Activated naive CD4-positive, alpha-beta T cell treated with anti-CD3 and anti-CD28 coated beads, Interleukin-2, amount 10 ng/mL, durations not matched to agents 7 days and 5 days (primary cell): Measurements from ENCODE around the gene SLC6A12.

Source experiments
- CTCF ChIA-PET: fragments of 350-600 bp; sonication (Branson Sonifier 250); formaldehyde crosslinking; loops from one replicate; lab custom pipeline; 2021; ENCODE audit warnings: antibody characterized with exemption; lab: Charles Lee
- DNase-seq: peaks from one replicate; pipeline ENCODE4 v3.0.0-alpha.2; 2020
- H3K27ac Mint-ChIP-seq: one replicate; pipeline ENCODE4 v1.8.0; 2021; ENCODE audit warnings: mild to moderate bottlenecking, moderate library complexity, mixed read lengths
- H3K27me3 Mint-ChIP-seq: one replicate; pipeline ENCODE4 v1.8.0; 2021; ENCODE audit warnings: mild to moderate bottlenecking, mixed read lengths
- H3K36me3 Mint-ChIP-seq: one replicate; pipeline ENCODE4 v1.8.0; 2021; ENCODE audit warnings: mixed read lengths
- H3K4me1 Mint-ChIP-seq: one replicate; pipeline ENCODE4 v1.8.0; 2021; ENCODE audit warnings: mixed read lengths
- H3K4me3 Mint-ChIP-seq: one replicate; pipeline ENCODE4 v1.8.0; 2021; ENCODE audit warnings: mild to moderate bottlenecking, moderate library complexity, mixed read lengths
- H3K9me3 Mint-ChIP-seq: one replicate; pipeline ENCODE4 v1.8.0; 2021; ENCODE audit warnings: mixed read lengths

Gene SLC6A12

GRCh38 chr12:204261-204678 lies 9.7 kb downstream of the SLC6A12 start:
- no peak for DNase-seq
- CTCF ChIA-PET, result interaction anchor here (1.4 kb wide), 1 partner anchor 51 kb away, joined by 4 read pairs; no protein-coding TSS in a partner anchor
- Mint-ChIP-seq H3K4me3 (no peak overlapping the region), H3K9me3 (no peaks in the 10 kb centered on the region), H3K4me1 (no peaks in the 10 kb centered on the region), H3K27ac (no peak overlapping the region), H3K27me3 (peaks cover 64% of the 10 kb centered on the region), H3K36me3 (no peaks in the 10 kb centered on the region)

GRCh38 chr12:203462-204260 lies 10.3 kb downstream of the SLC6A12 start:
- CTCF ChIA-PET, result interaction anchor here (1.4 kb wide), 1 partner anchor 50 kb away, joined by 4 read pairs; no protein-coding TSS in a partner anchor
- H3K36me3 Mint-ChIP-seq, result no peaks in the 10 kb centered on the region
- no peak for DNase-seq
- no peak overlapping the region for H3K27ac Mint-ChIP-seq
- H3K4me1 Mint-ChIP-seq, result no peaks in the 10 kb centered on the region
- no peaks in the 10 kb centered on the region for H3K9me3 Mint-ChIP-seq
- no peak overlapping the region for H3K4me3 Mint-ChIP-seq
- peaks cover 60% of the 10 kb centered on the region for H3K27me3 Mint-ChIP-seq

DNA sequence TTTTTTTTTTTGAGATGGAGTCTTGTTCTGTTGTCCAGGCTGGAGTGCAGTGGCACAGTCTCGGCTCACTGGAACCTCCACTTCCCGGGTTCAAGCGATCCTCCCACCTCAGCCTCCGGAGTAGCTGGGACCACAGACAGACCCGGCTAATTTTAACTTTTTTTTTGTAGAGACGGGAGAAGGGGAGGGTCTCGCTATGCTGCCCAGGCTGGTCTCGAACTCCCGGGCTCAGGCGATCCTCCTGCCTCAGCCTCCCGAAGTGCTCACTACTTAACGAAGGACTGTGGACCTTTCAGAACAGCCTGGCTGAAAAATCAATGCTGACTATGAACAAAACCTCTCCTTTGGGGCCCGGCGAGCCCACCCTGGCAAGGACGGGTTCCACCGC lies 10.9 kb downstream of the SLC6A12 start:
- Mint-ChIP-seq H3K4me3 (no peak overlapping the region), H3K27me3 (peaks cover 62% of the 10 kb centered on the region), H3K9me3 (no peaks in the 10 kb centered on the region), H3K27ac (no peak overlapping the region), H3K4me1 (no peaks in the 10 kb centered on the region), H3K36me3 (no peaks in the 10 kb centered on the region)
- CTCF ChIA-PET, result interaction anchor here (1.4 kb wide), 1 partner anchor 50 kb away, joined by 4 read pairs; no protein-coding TSS in a partner anchor
- no peak for DNase-seq

GRCh38 chr12:202081-202731 lies 11.8 kb downstream of the SLC6A12 start:
- Mint-ChIP-seq H3K4me1 (no peaks in the 10 kb centered on the region), H3K9me3 (peaks cover 1% of the 10 kb centered on the region), H3K4me3 (no peak overlapping the region), H3K27me3 (peaks cover 60% of the 10 kb centered on the region), H3K27ac (no peak overlapping the region), H3K36me3 (no peaks in the 10 kb centered on the region)
- CTCF ChIA-PET, result no interaction called here
- DNase-seq, result no peak

DNA sequence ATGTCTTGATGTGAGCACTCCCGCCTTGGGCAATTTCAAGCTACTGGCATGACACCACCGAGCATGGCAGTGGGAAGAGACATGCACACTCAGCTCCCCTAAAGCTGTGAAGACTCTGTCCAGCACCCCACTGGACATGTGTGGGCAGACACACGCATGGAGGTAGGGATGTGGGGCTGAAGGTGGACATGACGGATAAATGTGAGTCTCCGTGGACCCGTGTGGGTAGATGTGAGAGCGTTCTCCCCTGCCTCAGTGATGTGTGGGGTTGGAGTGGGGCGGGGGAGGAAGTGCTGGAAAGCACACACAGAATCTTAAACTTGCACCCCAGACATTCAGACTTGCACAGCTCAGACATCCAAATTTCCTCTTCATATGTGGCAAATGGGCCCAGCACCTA lies 12.6 kb downstream of the SLC6A12 start:
- Mint-ChIP-seq H3K9me3 (peaks cover 1% of the 10 kb centered on the region), H3K4me1 (no peaks in the 10 kb centered on the region), H3K27ac (no peak overlapping the region), H3K27me3 (peaks cover 53% of the 10 kb centered on the region), H3K4me3 (no peak overlapping the region), H3K36me3 (no peaks in the 10 kb centered on the region)
- CTCF ChIA-PET, result no interaction called here
- no peak for DNase-seq

- Mint-ChIP-seq H3K9me3 (peaks cover 1% of the 10 kb centered on the region), H3K4me3 (no peak overlapping the region), H3K4me1 (no peaks in the 10 kb centered on the region), H3K36me3 (no peaks in the 10 kb centered on the region), H3K27ac (no peak overlapping the region), H3K27me3 (peaks cover 38% of the 10 kb centered on the region)
- CTCF ChIA-PET, result no interaction called here
- DNase-seq, result no peak
Measured at GRCh38 chr12:198705-199104, 15.3 kb downstream of the SLC6A12 start.

- Mint-ChIP-seq H3K27me3 (peaks cover 34% of the 10 kb centered on the region), H3K27ac (no peak overlapping the region), H3K36me3 (no peaks in the 10 kb centered on the region)
Measured at GRCh38 chr12:197911-198695, 15.9 kb downstream of the SLC6A12 start.

DNA sequence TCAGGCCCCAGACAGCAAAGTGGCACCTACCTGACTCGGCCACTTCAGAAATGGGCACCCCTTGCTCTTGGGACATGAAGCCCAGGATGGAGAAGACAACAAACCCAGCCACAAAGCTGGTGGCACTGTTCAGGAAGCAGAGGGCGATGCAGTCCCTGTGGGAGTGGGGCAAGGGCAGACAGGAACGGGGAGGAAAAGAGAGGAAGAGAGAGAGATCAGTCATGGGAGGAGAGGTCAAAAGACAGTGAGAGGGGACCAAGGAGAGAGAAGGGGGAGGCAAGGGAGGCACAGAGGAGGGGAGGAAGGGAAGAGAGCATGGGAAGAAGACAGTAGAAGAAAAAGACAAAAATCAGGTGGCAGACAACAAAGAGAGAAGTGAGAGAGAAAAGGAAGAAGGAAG lies 16.6 kb downstream of the SLC6A12 start:
- H3K27me3 Mint-ChIP-seq, result peaks cover 29% of the 10 kb centered on the region
- peak overlapping the region; percentile 31 for H3K27ac Mint-ChIP-seq
- H3K9me3 Mint-ChIP-seq, result peaks cover 1% of the 10 kb centered on the region
- no peaks in the 10 kb centered on the region for H3K36me3 Mint-ChIP-seq
- CTCF ChIA-PET, result no interaction called here
- H3K4me1 Mint-ChIP-seq, result no peaks in the 10 kb centered on the region
- H3K4me3 Mint-ChIP-seq, result no peak overlapping the region
- no peak for DNase-seq

More at GRCh38 chr12:197911-198695, 15.9 kb downstream of the SLC6A12 start:
- no peak for DNase-seq
- H3K9me3 Mint-ChIP-seq, result peaks cover 1% of the 10 kb centered on the region
- H3K4me1 Mint-ChIP-seq, result no peaks in the 10 kb centered on the region
- H3K4me3 Mint-ChIP-seq, result no peak overlapping the region
- CTCF ChIA-PET, result no interaction called here

DNA sequence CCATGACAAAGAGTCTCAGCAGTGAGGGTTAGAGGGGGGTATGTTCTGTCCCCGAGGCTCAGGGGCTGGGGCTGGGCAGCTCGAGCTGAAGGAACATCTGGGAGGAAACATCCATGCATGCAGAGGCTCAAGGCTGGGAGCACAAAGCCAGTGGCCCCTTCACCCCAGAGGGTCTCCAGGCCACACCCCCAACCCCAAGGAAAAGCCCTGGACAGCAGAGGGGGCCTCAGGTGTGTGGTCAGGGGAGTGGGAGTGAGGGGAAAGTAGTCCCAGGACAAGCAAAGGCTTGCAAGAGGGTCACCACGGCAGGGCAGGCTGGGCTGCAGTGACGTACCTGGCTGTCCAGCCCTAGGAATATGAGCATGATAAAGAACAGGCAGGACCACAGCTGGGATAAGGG lies 17.5 kb downstream of the SLC6A12 start:
- peaks cover 20% of the 10 kb centered on the region for H3K27me3 Mint-ChIP-seq
- no peak overlapping the region for H3K27ac Mint-ChIP-seq

GRCh38 chr12:195951-196350 lies 18.0 kb downstream of the SLC6A12 start:
- Mint-ChIP-seq H3K4me3 (no peak overlapping the region), H3K9me3 (peaks cover 1% of the 10 kb centered on the region), H3K4me1 (no peaks in the 10 kb centered on the region), H3K27ac (no peak overlapping the region), H3K27me3 (peaks cover 17% of the 10 kb centered on the region), H3K36me3 (no peaks in the 10 kb centered on the region)
- no peak for DNase-seq
- CTCF ChIA-PET, result no interaction called here

More for the DNA sequence above, 17.5 kb downstream of the SLC6A12 start:
- Mint-ChIP-seq H3K9me3 (peaks cover 1% of the 10 kb centered on the region), H3K4me1 (no peaks in the 10 kb centered on the region), H3K36me3 (no peaks in the 10 kb centered on the region), H3K4me3 (no peak overlapping the region)
- no peak for DNase-seq
- CTCF ChIA-PET, result no interaction called here

GRCh38 chr12:195156-195555 lies 18.8 kb downstream of the SLC6A12 start:
- H3K9me3 Mint-ChIP-seq, result peaks cover 1% of the 10 kb centered on the region
- H3K36me3 Mint-ChIP-seq, result no peaks in the 10 kb centered on the region
- H3K27ac Mint-ChIP-seq, result no peak overlapping the region
- peaks cover 16% of the 10 kb centered on the region for H3K27me3 Mint-ChIP-seq
- H3K4me3 Mint-ChIP-seq, result no peak overlapping the region
- DNase-seq, result no peak
- no peaks in the 10 kb centered on the region for H3K4me1 Mint-ChIP-seq
- CTCF ChIA-PET, result no interaction called here

- DNase-seq, result no peak
- no peak overlapping the region for H3K4me3 Mint-ChIP-seq
- H3K4me1 Mint-ChIP-seq, result no peaks in the 10 kb centered on the region
- H3K36me3 Mint-ChIP-seq, result no peaks in the 10 kb centered on the region
- no peak overlapping the region for H3K27ac Mint-ChIP-seq
- CTCF ChIA-PET, result no interaction called here
- H3K9me3 Mint-ChIP-seq, result peaks cover 1% of the 10 kb centered on the region
- peaks cover 25% of the 10 kb centered on the region for H3K27me3 Mint-ChIP-seq
Measured at GRCh38 chr12:194276-194675, 19.7 kb downstream of the SLC6A12 start.

- Mint-ChIP-seq H3K4me1 (peaks cover 3% of the 10 kb centered on the region), H3K9me3 (peaks cover 1% of the 10 kb centered on the region), H3K4me3 (no peak overlapping the region), H3K36me3 (no peaks in the 10 kb centered on the region), H3K27ac (no peak overlapping the region), H3K27me3 (peaks cover 34% of the 10 kb centered on the region)
- CTCF ChIA-PET, result no interaction called here
- DNase-seq, result no peak
Measured at GRCh38 chr12:193261-193660, 20.7 kb downstream of the SLC6A12 start.

GRCh38 chr12:191541-191940 lies 22.4 kb downstream of the SLC6A12 start:
- Mint-ChIP-seq H3K27ac (peak overlapping the region; percentile 11), H3K9me3 (no peaks in the 10 kb centered on the region), H3K4me3 (no peak overlapping the region), H3K27me3 (peaks cover 40% of the 10 kb centered on the region), H3K36me3 (no peaks in the 10 kb centered on the region), H3K4me1 (peaks cover 3% of the 10 kb centered on the region)
- DNase-seq, result no peak
- CTCF ChIA-PET, result no interaction called here
